CD8-positive, alpha-beta memory T cell (primary cell): ENCODE measurements around the gene KCNH4. TPM values are rescaled to one million over a fixed set of nuclear protein-coding genes. Genes with fewer than 3 reads are reported as not detected.

Experiments used
- CTCF ChIA-PET: fragments of 350-600 bp; sonication (Branson Sonifier 250); formaldehyde crosslinking; loops from one replicate; lab custom pipeline; 2021; ENCODE audit warnings: antibody characterized with exemption; lab: Charles Lee
- POLR2A ChIA-PET: fragments of 350-600 bp; sonication (Branson Sonifier 250); formaldehyde crosslinking; loops from one replicate; lab custom pipeline; 2021; ENCODE audit warnings: antibody characterized with exemption; lab: Charles Lee
- DNase-seq, 5 donors: peaks; one replicate each; pipeline versions ENCODE4 v3.0.0 to v3.0.0-alpha.2; 2020 to 2022; ENCODE audit warnings: mixed read lengths in 1 of 5
- H3K27ac ChIP-seq: one replicate; pipeline ENCODE4 v1.7.0; 2013; ENCODE audit warnings: low read depth, mild to moderate bottlenecking, low read length, moderate library complexity
- H3K27me3 ChIP-seq: 2 replicates; pipeline ENCODE4 v1.7.0; 2013; ENCODE audit warnings: low read length, mild to moderate bottlenecking; ENCODE audit not compliant: insufficient read depth, poor library complexity, severe bottlenecking
- H3K36me3 ChIP-seq: 2 replicates; pipeline ENCODE4 v1.7.0; 2013; ENCODE audit warnings: mild to moderate bottlenecking, low read length, moderate library complexity; ENCODE audit not compliant: insufficient read depth
- H3K4me1 ChIP-seq: 2 replicates; pipeline ENCODE4 v1.7.0; 2013; ENCODE audit warnings: mild to moderate bottlenecking, low read length, moderate library complexity; ENCODE audit not compliant: insufficient read depth
- H3K4me3 ChIP-seq: 2 replicates; pipeline ENCODE4 v1.7.0; 2013; ENCODE audit warnings: mild to moderate bottlenecking, low read length
- H3K9me3 ChIP-seq: 2 replicates; pipeline ENCODE4 v1.7.0; 2013; ENCODE audit warnings: mild to moderate bottlenecking, low read length
- H3K27ac Mint-ChIP-seq, 8 donors: one replicate each; pipeline ENCODE4 v1.8.0; 2020 to 2021; ENCODE audit warnings: mixed read lengths in 8 of 8, mild to moderate bottlenecking in 6 of 8, inconsistent platforms in 3 of 8, moderate library complexity in 3 of 8
- H3K27me3 Mint-ChIP-seq, 2 donors: one replicate each; pipeline ENCODE4 v1.8.0; 2020 to 2021; ENCODE audit warnings: mixed read lengths in 2 of 2, mild to moderate bottlenecking in 1 of 2, moderate library complexity in 1 of 2
- H3K36me3 Mint-ChIP-seq, 3 donors: one replicate each; pipeline ENCODE4 v1.8.0; 2020 to 2021; ENCODE audit warnings: mixed read lengths in 3 of 3, inconsistent platforms in 1 of 3, mild to moderate bottlenecking in 1 of 3
- H3K4me1 Mint-ChIP-seq, 3 donors: one replicate each; pipeline ENCODE4 v1.8.0; 2020 to 2021; ENCODE audit warnings: mixed read lengths in 3 of 3, inconsistent platforms in 1 of 3, mild to moderate bottlenecking in 1 of 3
- H3K4me3 Mint-ChIP-seq, 7 donors: one replicate each; pipeline ENCODE4 v1.8.0; 2020 to 2021; ENCODE audit warnings: mixed read lengths in 7 of 7, mild to moderate bottlenecking in 6 of 7, moderate library complexity in 4 of 7, inconsistent platforms in 2 of 7
- H3K9me3 Mint-ChIP-seq, 5 donors: one replicate each; pipeline ENCODE4 v1.8.0; 2020 to 2022; ENCODE audit warnings: mixed read lengths in 5 of 5, mild to moderate bottlenecking in 3 of 5, moderate library complexity in 2 of 5, inconsistent platforms in 1 of 5
- polyA plus RNA-seq: library from polyadenylated mRNA; unstranded; fragments of 300-500 nt; fragmentation: Illumina TruSeq; gene quantifications from one replicate; pipeline ENCODE4 v1.2.3, GENCODE V29; 2021
- total RNA-seq, 2 experiments: library from RNA; stranded (reverse); gene quantifications; one replicate each; pipeline ENCODE4 v1.2.3, GENCODE V29; 2021

Gene KCNH4
- total and polyA plus RNA-seq, 3 experiments from 2014 or later, result 1.5 to 1.7 TPM; not detected in 1

DNA sequence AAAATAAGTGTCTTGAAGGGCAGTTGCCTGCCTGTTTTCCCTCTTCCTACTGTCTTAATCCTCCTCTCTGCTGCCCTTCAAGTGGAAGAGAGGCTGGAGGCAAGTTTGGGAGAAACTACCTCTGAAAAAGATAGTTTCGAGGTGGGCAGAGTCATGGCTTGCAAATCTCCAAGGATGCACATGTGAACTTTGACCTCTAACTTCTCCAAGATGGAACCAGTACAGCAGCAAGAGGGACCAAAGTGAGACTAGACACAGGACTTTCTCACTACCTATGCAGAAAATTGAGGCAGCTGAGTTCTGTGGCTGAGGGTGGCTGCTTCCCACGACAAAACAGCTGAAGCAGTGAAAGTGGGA lies 887 bp upstream of the KCNH4 start:
- ChIA-PET CTCF (interaction anchor here (1.0 to 1.8 kb wide), 9 partner anchors 10 to 346 kb away, joined by 3 to 9 read pairs (median 3); partner anchors contain the start of genes GHDC, HSPB9, KAT2A and NKIRAS2), POLR2A (interaction anchor here (0.6 to 1.2 kb wide), 2 partner anchors 16 to 93 kb away, joined by 3 to 4 read pairs; no protein-coding TSS in a partner anchor)
- peaks cover 0 to 3% (median 0%) of the 10 kb centered on the region in 3 donors for H3K36me3 Mint-ChIP-seq
- peak overlapping the region in 3 of 8 donors; percentile 32 to 93 (median 75) for H3K27ac Mint-ChIP-seq
- DNase-seq, result no peak
- no peaks in the 10 kb centered on the region for H3K36me3 ChIP-seq
- no peaks in the 10 kb centered on the region for H3K9me3 Mint-ChIP-seq
- no peaks in the 10 kb centered on the region for H3K9me3 ChIP-seq
- peaks cover 44% of the 10 kb centered on the region for H3K4me1 ChIP-seq
- peak overlapping the region in 5 of 7 donors; percentile 41 to 87 (median 55) for H3K4me3 Mint-ChIP-seq
- no peak overlapping the region for H3K4me3 ChIP-seq
- no peak overlapping the region for H3K27ac ChIP-seq
- no peaks in the 10 kb centered on the region for H3K27me3 ChIP-seq
- peaks cover 13 to 20% of the 10 kb centered on the region in 2 donors for H3K27me3 Mint-ChIP-seq
- H3K4me1 Mint-ChIP-seq, result peaks cover 39 to 59% (median 42%) of the 10 kb centered on the region in 3 donors

DNA sequence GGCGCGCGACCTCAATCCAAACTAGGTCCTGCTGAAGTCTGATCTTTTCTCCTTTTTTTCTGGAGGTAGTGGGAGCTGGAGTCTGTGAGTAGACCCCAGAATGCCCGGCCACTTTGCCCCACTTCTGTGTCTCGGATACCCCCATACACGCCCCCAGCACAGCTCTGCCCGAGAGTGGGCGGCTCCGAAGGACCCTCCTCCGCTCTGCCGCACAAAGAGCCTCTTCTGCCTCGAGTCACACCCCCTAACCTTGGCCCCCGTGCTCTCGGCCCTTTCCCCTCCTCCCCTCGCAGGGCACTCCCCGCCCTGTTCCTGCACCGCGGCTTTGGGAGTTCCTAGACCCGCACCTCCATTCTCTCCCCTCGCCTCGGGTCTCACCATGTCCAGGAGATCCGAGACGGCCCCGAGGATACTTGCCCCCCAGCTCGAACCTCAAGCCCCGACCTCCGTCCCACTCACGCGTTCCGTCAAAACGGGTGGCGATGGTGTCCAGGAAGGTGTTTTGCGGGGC lies 476 bp downstream of the KCNH4 start:
- ChIA-PET POLR2A (no interaction called here), CTCF (interaction anchor here (0.9 to 1.8 kb wide), 9 partner anchors 8 to 226 kb away, joined by 3 to 9 read pairs (median 3); partner anchors contain the start of genes GHDC and HSPB9)
- peaks cover 14 to 20% of the 10 kb centered on the region in 2 donors for H3K27me3 Mint-ChIP-seq
- peaks cover 39 to 59% (median 42%) of the 10 kb centered on the region in 3 donors for H3K4me1 Mint-ChIP-seq
- Histone ChIP-seq H3K4me1 (peaks cover 44% of the 10 kb centered on the region), H3K27me3 (no peaks in the 10 kb centered on the region), H3K4me3 (peak overlapping the region; percentile 45), H3K9me3 (no peaks in the 10 kb centered on the region), H3K27ac (no peak overlapping the region), H3K36me3 (no peaks in the 10 kb centered on the region)
- peaks cover 0 to 3% (median 0%) of the 10 kb centered on the region in 3 donors for H3K36me3 Mint-ChIP-seq
- no peak for DNase-seq
- H3K4me3 Mint-ChIP-seq, result peak overlapping the region in 6 of 7 donors; percentile 41 to 81 (median 54)
- peak overlapping the region in 1 of 8 donors; percentile 34 for H3K27ac Mint-ChIP-seq
- H3K9me3 Mint-ChIP-seq, result no peaks in the 10 kb centered on the region

DNA sequence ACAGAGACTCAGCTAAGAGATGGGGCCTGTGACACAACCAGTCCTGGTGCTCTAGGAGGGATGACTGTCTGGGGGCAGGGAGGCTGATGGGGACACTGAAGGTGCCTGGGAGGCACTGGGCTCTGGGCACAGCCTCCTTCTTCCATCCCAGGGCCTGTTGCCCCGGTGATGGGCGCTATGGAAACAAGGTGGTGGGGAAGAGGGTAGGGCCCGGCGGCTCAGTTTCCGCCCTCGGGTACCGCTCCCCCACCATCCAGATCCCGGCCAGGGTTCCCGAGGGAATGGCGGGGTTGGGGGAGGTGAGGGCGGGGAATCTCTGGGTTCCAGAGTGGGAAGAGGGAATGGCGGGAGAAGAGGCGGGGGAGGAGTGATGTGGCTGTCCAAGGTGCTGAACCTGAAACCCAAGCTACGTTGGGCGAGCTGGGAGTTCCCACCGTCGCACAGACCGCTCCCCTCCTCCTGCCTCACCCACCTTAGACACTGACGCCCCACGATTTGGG lies 981 bp downstream of the KCNH4 start:
- Histone ChIP-seq H3K27ac (no peak overlapping the region), H3K27me3 (no peaks in the 10 kb centered on the region), H3K36me3 (no peaks in the 10 kb centered on the region), H3K9me3 (no peaks in the 10 kb centered on the region), H3K4me1 (peaks cover 41% of the 10 kb centered on the region), H3K4me3 (no peak overlapping the region)
- peak overlapping the region; percentile 44 to 81 (median 56) for H3K4me3 Mint-ChIP-seq
- H3K27ac Mint-ChIP-seq, result peak overlapping the region in 2 of 8 donors; percentile 9 to 34
- H3K9me3 Mint-ChIP-seq, result no peaks in the 10 kb centered on the region
- H3K27me3 Mint-ChIP-seq, result peaks cover 14 to 20% of the 10 kb centered on the region in 2 donors
- ChIA-PET POLR2A (no interaction called here), CTCF (interaction anchor here (0.9 to 1.5 kb wide), 5 partner anchors 17 to 226 kb away, joined by 3 to 4 read pairs (median 3); no protein-coding TSS in a partner anchor)
- peaks cover 37 to 56% (median 38%) of the 10 kb centered on the region in 3 donors for H3K4me1 Mint-ChIP-seq
- H3K36me3 Mint-ChIP-seq, result peaks cover 0 to 3% (median 0%) of the 10 kb centered on the region in 3 donors
- DNase-seq, result peak in 1 of 5 donors; percentile 19

DNA sequence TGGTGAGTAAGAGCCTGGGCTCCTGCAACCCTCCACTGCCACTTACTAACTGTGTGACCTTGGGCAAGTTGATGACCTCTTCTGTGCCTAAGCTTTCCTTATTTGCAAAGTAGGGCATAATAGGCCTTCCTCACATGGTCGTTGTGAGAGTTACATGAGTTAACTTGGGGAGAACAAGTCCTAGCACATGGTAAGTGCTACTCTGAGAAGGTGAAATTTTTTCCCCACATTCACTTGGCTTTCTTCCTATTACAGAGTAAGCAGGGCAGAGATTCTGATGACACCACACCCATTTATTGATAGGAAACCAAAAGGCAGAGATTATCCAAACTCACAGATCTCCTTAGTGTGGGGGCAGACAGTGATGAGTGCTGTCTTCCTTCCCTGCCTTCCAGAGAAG lies 1.6 kb downstream of the KCNH4 start:
- no peaks in the 10 kb centered on the region for H3K36me3 ChIP-seq
- no peaks in the 10 kb centered on the region for H3K9me3 Mint-ChIP-seq
- H3K36me3 Mint-ChIP-seq, result peaks cover 0 to 3% (median 0%) of the 10 kb centered on the region in 3 donors
- peaks cover 14 to 20% of the 10 kb centered on the region in 2 donors for H3K27me3 Mint-ChIP-seq
- POLR2A ChIA-PET, result no interaction called here
- H3K4me3 ChIP-seq, result no peak overlapping the region
- H3K4me3 Mint-ChIP-seq, result peak overlapping the region in 5 of 7 donors; percentile 33 to 81 (median 60)
- peaks cover 35% of the 10 kb centered on the region for H3K4me1 ChIP-seq
- H3K4me1 Mint-ChIP-seq, result peaks cover 31 to 50% (median 33%) of the 10 kb centered on the region in 3 donors
- DNase-seq, result no peak
- H3K9me3 ChIP-seq, result no peaks in the 10 kb centered on the region
- CTCF ChIA-PET, result no interaction called here
- no peak overlapping the region for H3K27ac ChIP-seq
- H3K27me3 ChIP-seq, result no peaks in the 10 kb centered on the region
- peak overlapping the region in 1 of 8 donors; percentile 9 for H3K27ac Mint-ChIP-seq

DNA sequence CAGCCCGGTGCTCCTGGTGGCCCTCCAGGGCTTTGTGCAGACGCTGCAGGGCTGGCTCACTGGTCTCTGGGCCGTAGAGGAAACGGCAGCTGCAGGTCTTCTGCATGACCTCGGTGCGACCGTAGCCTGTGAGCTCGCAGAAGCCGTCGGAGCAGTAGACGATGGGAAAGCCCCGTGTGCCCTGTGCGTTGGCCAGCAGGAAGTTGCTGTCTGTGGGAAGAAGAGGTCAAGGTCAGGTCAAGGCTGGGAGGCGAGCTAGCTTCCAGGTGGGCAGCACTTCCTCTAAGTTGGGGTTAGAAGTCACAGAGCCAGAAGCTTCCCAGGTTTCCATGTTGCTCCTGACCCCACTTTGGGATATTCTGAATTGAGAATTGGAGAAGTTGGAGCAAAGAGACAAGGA lies 2.1 kb downstream of the KCNH4 start:
- Histone ChIP-seq H3K9me3 (no peaks in the 10 kb centered on the region), H3K27me3 (no peaks in the 10 kb centered on the region), H3K27ac (no peak overlapping the region), H3K4me3 (no peak overlapping the region), H3K36me3 (no peaks in the 10 kb centered on the region), H3K4me1 (peaks cover 34% of the 10 kb centered on the region)
- Mint-ChIP-seq H3K4me3 (peak overlapping the region in 3 of 7 donors; percentile 45 to 74 (median 70)), H3K36me3 (peaks cover 0 to 2% (median 0%) of the 10 kb centered on the region in 3 donors), H3K27me3 (peaks cover 14 to 20% of the 10 kb centered on the region in 2 donors), H3K9me3 (no peaks in the 10 kb centered on the region), H3K4me1 (peaks cover 29 to 47% (median 31%) of the 10 kb centered on the region in 3 donors), H3K27ac (peak overlapping the region in 3 of 8 donors; percentile 9 to 86 (median 50))
- ChIA-PET CTCF (no interaction called here), POLR2A (no interaction called here)
- DNase-seq, result peak in 1 of 5 donors; percentile 31

DNA sequence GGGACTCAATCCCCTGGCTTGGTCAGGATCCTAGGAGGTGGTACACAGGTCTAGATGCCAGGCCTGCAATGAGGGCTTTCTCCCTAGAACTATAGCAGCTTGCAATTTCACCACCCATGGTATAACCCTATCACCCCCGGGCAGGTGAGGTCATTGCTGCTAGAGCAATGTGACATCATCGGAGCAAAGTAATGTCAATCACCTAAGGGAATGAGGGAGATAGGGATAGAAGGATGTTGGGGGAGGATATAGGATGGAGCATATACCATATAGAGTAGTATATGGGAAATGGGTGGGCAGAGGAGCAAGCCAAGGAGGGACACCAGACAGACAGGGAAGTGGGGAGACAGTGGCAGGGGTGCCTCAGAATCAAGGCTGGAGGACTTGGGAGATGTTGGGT lies 3.3 kb downstream of the KCNH4 start:
- no peak overlapping the region for H3K4me3 ChIP-seq
- no peaks in the 10 kb centered on the region for H3K36me3 ChIP-seq
- H3K4me1 ChIP-seq, result peaks cover 23% of the 10 kb centered on the region
- H3K27ac ChIP-seq, result no peak overlapping the region
- H3K27me3 ChIP-seq, result no peaks in the 10 kb centered on the region
- H3K9me3 Mint-ChIP-seq, result no peaks in the 10 kb centered on the region
- DNase-seq, result no peak
- POLR2A ChIA-PET, result no interaction called here
- peaks cover 19 to 36% (median 22%) of the 10 kb centered on the region in 3 donors for H3K4me1 Mint-ChIP-seq
- peak overlapping the region in 1 of 7 donors; percentile 82 for H3K4me3 Mint-ChIP-seq
- H3K9me3 ChIP-seq, result no peaks in the 10 kb centered on the region
- peaks cover 14 to 20% of the 10 kb centered on the region in 2 donors for H3K27me3 Mint-ChIP-seq
- no peaks in the 10 kb centered on the region for H3K36me3 Mint-ChIP-seq
- CTCF ChIA-PET, result no interaction called here
- H3K27ac Mint-ChIP-seq, result peak overlapping the region in 1 of 8 donors; percentile 50

DNA sequence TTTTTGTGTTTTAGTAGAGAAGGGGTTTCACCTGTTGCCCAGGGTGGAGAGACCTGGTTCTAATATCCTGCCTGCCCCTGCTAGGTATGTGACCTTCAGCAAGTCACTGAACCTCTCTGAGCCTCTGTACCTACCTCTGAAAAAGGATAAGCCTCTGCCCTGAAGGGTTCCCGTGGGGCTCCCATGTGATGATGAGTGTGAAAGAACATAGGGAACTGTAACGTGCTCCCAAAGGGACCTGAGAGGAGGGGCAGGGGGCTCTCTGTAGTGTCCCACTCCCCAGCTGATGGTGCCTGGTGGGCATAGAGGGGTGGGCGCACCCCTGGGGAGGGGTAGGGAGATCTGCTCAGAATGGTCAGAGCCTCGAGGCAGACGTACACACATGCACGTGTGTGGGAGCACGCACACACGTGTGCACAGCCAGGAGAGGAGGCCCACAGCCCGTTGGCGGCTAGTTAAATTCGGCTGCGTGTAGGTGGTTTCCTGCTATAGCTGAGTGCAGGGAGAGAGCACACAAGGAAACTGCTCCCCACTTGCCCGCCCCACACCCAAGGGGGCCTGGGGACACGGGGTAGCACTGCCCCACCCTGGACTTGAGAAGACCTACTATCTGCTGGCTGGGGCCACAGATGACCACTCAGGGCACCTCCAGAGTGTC lies 6.7 kb downstream of the KCNH4 start:
- no peak for DNase-seq
- no peak overlapping the region for H3K4me3 ChIP-seq
- H3K27me3 ChIP-seq, result no peaks in the 10 kb centered on the region
- peaks cover 3% of the 10 kb centered on the region for H3K4me1 ChIP-seq
- H3K9me3 ChIP-seq, result no peaks in the 10 kb centered on the region
- Mint-ChIP-seq H3K27me3 (peaks cover 6 to 10% of the 10 kb centered on the region in 2 donors), H3K4me3 (no peak overlapping the region), H3K36me3 (no peaks in the 10 kb centered on the region), H3K9me3 (no peaks in the 10 kb centered on the region), H3K27ac (no peak overlapping the region), H3K4me1 (peaks cover 9 to 13% (median 9%) of the 10 kb centered on the region in 3 donors)
- POLR2A ChIA-PET, result no interaction called here
- CTCF ChIA-PET, result interaction anchor here (1.0 kb wide), 1 partner anchor 13 kb away, joined by 4 read pairs; no protein-coding TSS in a partner anchor
- no peaks in the 10 kb centered on the region for H3K36me3 ChIP-seq
- H3K27ac ChIP-seq, result no peak overlapping the region
